T-cell (primary cell): ENCODE measurements around the gene BBLN. TPM values are rescaled to one million over a fixed set of nuclear protein-coding genes. Genes with fewer than 3 reads are reported as not detected.
A peak's percentile ranks its signal among the peaks of the same experiment; 100 is the strongest.

Experiments used
- ATAC-seq, 4 experiments: fragments of 200-7000 bp in 3 of 4; fragments of 150-1000 bp in 1 of 4; cut with Tn5 transposase; replicated peaks in 1 of 4; 1 replicate in 3 of 4; 2 replicates in 1 of 4; pipeline ENCODE4 v1.10.0; 2021; ENCODE audit warnings: moderate library complexity in 3 of 4, mild to moderate bottlenecking in 2 of 4, moderate number of reproducible peaks in 1 of 4
- CTCF ChIA-PET, 2 donors: fragments of 300-600 bp; sonication (Branson Sonifier 250); formaldehyde crosslinking; loops; one replicate each; lab custom pipeline; 2022; ENCODE audit warnings: antibody characterized with exemption in 2 of 2; lab: Charles Lee
- POLR2A ChIA-PET, 2 donors: fragments of 300-600 bp; sonication (Branson Sonifier 250); formaldehyde crosslinking; loops; one replicate each; lab custom pipeline; 2022; ENCODE audit warnings: antibody characterized with exemption in 2 of 2; lab: Charles Lee
- DNase-seq, 35 experiments: peaks; one replicate each; pipeline versions ENCODE4 v3.0.0 to v3.0.0-alpha.2; 2013 to 2023
- H3K27ac ChIP-seq: one replicate; pipeline ENCODE4 v1.5.1; 2013; ENCODE audit warnings: low read length
- H3K27me3 ChIP-seq, 2 experiments: replicated peaks in 1 of 2; 1 replicate in 1 of 2; 2 replicates in 1 of 2; pipeline versions ENCODE4 v1.6.1 to v1.7.0; 2013; ENCODE audit warnings: low read length in 1 of 2, mixed read lengths in 1 of 2; ENCODE audit not compliant: control insufficient read depth in 2 of 2, insufficient read depth in 2 of 2; ENCODE audit errors: extremely low read depth in 1 of 2
- H3K36me3 ChIP-seq, 2 donors: 1 replicate in 1 of 2; 2 replicates in 1 of 2; pipeline versions ENCODE4 v1.6.1 to v1.7.0; 2013; ENCODE audit warnings: low read length in 1 of 2; ENCODE audit not compliant: control insufficient read depth in 2 of 2, insufficient read depth in 1 of 2; ENCODE audit errors: extremely low read depth in 1 of 2
- H3K4me1 ChIP-seq, 2 experiments: 1 replicate in 1 of 2; 2 replicates in 1 of 2; pipeline versions ENCODE4 v1.6.1 to v1.7.0; 2013; ENCODE audit warnings: low read length in 2 of 2, mixed read lengths in 1 of 2; ENCODE audit not compliant: insufficient read depth in 2 of 2, control insufficient read depth in 1 of 2; ENCODE audit errors: extremely low read depth in 1 of 2
- H3K4me3 ChIP-seq, 2 donors: 1 replicate in 1 of 2; 2 replicates in 1 of 2; pipeline versions ENCODE4 v1.5.1 to v1.7.0; 2013; ENCODE audit warnings: mild to moderate bottlenecking in 2 of 2, low read length in 1 of 2, moderate library complexity in 1 of 2; ENCODE audit not compliant: control insufficient read depth in 1 of 2; ENCODE audit errors: extremely low read depth in 1 of 2
- H3K9me3 ChIP-seq: 2 replicates; pipeline ENCODE4 v1.7.0; 2013
- H3K27ac Mint-ChIP-seq, 2 donors: one replicate each; pipeline ENCODE4 v1.8.0; 2020 to 2021; ENCODE audit warnings: mild to moderate bottlenecking in 2 of 2, mixed read lengths in 2 of 2
- H3K27me3 Mint-ChIP-seq, 2 donors: one replicate each; pipeline ENCODE4 v1.8.0; 2021 to 2022; ENCODE audit warnings: mixed read lengths in 2 of 2
- H3K36me3 Mint-ChIP-seq: one replicate; pipeline ENCODE4 v1.8.0; 2021; ENCODE audit warnings: mixed read lengths
- H3K4me1 Mint-ChIP-seq, 3 donors: one replicate each; pipeline ENCODE4 v1.8.0; 2020 to 2022; ENCODE audit warnings: mixed read lengths in 3 of 3, mild to moderate bottlenecking in 1 of 3
- H3K4me3 Mint-ChIP-seq, 3 donors: one replicate each; pipeline ENCODE4 v1.8.0; 2020 to 2022; ENCODE audit warnings: mild to moderate bottlenecking in 3 of 3, mixed read lengths in 3 of 3, moderate library complexity in 3 of 3
- H3K9me3 Mint-ChIP-seq, 3 donors: one replicate each; pipeline ENCODE4 v1.8.0; 2020 to 2022; ENCODE audit warnings: mixed read lengths in 3 of 3
- WGBS: methylation state at CpG from one replicate; pipeline ENCODE4 v1.1.5; 2013; ENCODE audit warnings: missing lambda C conversion rate; ENCODE audit not compliant: insufficient coverage; 5-methylcytosine and 5-hydroxymethylcytosine counted together
- total RNA-seq, 35 experiments: library from RNA in 6 of 35; stranded (reverse) in 6 of 35; fragments of 120-200 nt in 1 of 35; gene quantifications; one replicate each; pipeline versions ENCODE4 v1.2.1 to v1.2.4 and lab custom pipeline; 2013 to 2026

BBLN gene
- total RNA-seq, 5 donors from 2014 or later (not counting 1 experiment from before 2014, with no cell fraction given) = 50.0 to 85.9 (median 81.4) TPM

DNA sequence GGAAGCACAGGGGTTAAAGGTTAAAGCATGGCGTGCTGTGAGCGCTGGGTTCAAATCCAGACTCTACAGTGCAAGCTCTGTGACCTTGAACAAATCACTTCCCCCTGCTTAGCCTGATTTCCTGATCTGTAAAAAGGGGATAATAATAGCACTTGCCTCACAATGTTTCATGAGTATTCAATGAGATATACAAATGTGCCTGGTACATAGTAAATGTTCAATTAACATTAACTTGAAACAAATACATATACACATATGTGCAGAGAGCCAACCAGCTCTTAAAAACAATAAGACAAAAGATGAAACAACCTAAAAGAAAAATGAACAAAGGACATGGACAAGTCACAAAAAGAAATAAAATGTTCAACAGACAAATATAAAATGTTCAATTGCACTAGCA, 27.3 kb downstream of the BBLN start:
- no peak overlapping the region for H3K27ac ChIP-seq
- H3K36me3 ChIP-seq = peaks cover 10 to 54% of the 10 kb centered on the region in 2 donors
- Mint-ChIP-seq H3K4me1 (peaks cover 31 to 35% (median 31%) of the 10 kb centered on the region in 3 donors), H3K27ac (no peak overlapping the region), H3K36me3 (peaks cover 29% of the 10 kb centered on the region), H3K4me3 (no peak overlapping the region), H3K27me3 (no peaks in the 10 kb centered on the region), H3K9me3 (no peaks in the 10 kb centered on the region)
- POLR2A ChIA-PET = no interaction called here
- peaks cover 0 to 9% of the 10 kb centered on the region in 2 experiments for H3K27me3 ChIP-seq
- no peak overlapping the region for H3K4me3 ChIP-seq
- ATAC-seq (no peak), DNase-seq (no peak)
- CTCF ChIA-PET = interaction anchor here in 1 of 2 donors (1.0 to 1.1 kb wide), 2 partner anchors 13 to 63 kb away, joined by 3 to 4 read pairs; no protein-coding TSS in a partner anchor
- no peaks in the 10 kb centered on the region for H3K9me3 ChIP-seq
- peaks cover 6 to 20% of the 10 kb centered on the region in 2 experiments for H3K4me1 ChIP-seq
- no CpG with 5 or more reads among the region's 2 CpGs for WGBS

DNA sequence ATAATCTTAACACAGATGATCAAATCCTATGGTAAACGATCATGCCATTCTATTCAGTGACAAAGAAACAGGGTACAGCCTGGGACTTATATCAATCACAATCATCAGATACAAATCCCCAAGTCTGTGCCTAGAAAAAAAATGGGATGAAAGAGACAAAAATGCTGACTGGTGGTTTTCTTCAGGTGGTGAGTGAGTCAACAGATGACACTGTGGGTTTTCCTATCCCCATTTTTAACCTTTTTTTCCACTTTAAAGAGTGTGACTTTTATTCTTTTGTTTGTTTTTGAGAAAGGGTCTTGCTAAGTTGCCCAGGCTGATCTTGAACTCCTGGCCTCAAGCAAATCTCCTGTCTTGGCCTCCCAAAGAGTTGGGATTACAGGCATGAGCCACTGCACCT, 28.1 kb downstream of the BBLN start:
- H3K36me3 ChIP-seq = peaks cover 7 to 46% of the 10 kb centered on the region in 2 donors
- CTCF ChIA-PET = interaction anchor here in 1 of 2 donors (1.0 kb wide), 1 partner anchor 12 kb away, joined by 3 read pairs; no protein-coding TSS in a partner anchor
- no CpG with 5 or more reads among the region's 1 CpG for WGBS
- no peaks in the 10 kb centered on the region for H3K9me3 ChIP-seq
- no peak for ATAC-seq
- POLR2A ChIA-PET = interaction anchor here in 1 of 2 donors (0.6 kb wide), 1 partner anchor 346 kb away, joined by 3 read pairs; no protein-coding TSS in a partner anchor
- H3K27me3 Mint-ChIP-seq = no peaks in the 10 kb centered on the region
- H3K4me3 Mint-ChIP-seq = no peak overlapping the region
- H3K27me3 ChIP-seq = peaks cover 0 to 14% of the 10 kb centered on the region in 2 experiments
- peaks cover 31 to 35% (median 34%) of the 10 kb centered on the region in 3 donors for H3K4me1 Mint-ChIP-seq
- H3K36me3 Mint-ChIP-seq = peaks cover 24% of the 10 kb centered on the region
- H3K4me3 ChIP-seq = no peak overlapping the region
- H3K27ac Mint-ChIP-seq = no peak overlapping the region
- DNase-seq = no peak
- no peaks in the 10 kb centered on the region for H3K9me3 Mint-ChIP-seq
- peaks cover 6 to 23% of the 10 kb centered on the region in 2 experiments for H3K4me1 ChIP-seq
- H3K27ac ChIP-seq = no peak overlapping the region

- WGBS = no CpG with 5 or more reads among the region's 2 CpGs
- POLR2A ChIA-PET = interaction anchor here (0.6 kb wide), 2 partner anchors 83 to 324 kb away, joined by 5 to 8 read pairs; no protein-coding TSS in a partner anchor
- peaks cover 21% of the 10 kb centered on the region for H3K36me3 Mint-ChIP-seq
Measured at GRCh38 chr9:128190013-128190412, 29.9 kb downstream of the BBLN start.

GRCh38 chr9:128190516-128191405, 30.7 kb downstream of the BBLN start:
- Mint-ChIP-seq H3K27me3 (no peaks in the 10 kb centered on the region), H3K9me3 (no peaks in the 10 kb centered on the region), H3K27ac (peak overlapping the region; percentile 84 to 87), H3K4me3 (peak overlapping the region; percentile 88 to 94 (median 91)), H3K36me3 (peaks cover 21% of the 10 kb centered on the region), H3K4me1 (peaks cover 31 to 35% (median 34%) of the 10 kb centered on the region in 3 donors)
- Histone ChIP-seq H3K9me3 (no peaks in the 10 kb centered on the region), H3K4me3 (peak overlapping the region; percentile 44 to 62), H3K27ac (no peak overlapping the region), H3K4me1 (peaks cover 6 to 23% of the 10 kb centered on the region in 2 experiments), H3K27me3 (peaks cover 0 to 14% of the 10 kb centered on the region in 2 experiments), H3K36me3 (peaks cover 0 to 26% of the 10 kb centered on the region in 2 donors)
- ATAC-seq (peak; percentile 54 to 68 (median 63)), DNase-seq (peak in 10 of 35 experiments; percentile 5 to 26 (median 10))
- WGBS = 25% methylated on average over 28 of the region's 32 CpGs
- CTCF ChIA-PET = interaction anchor here in 1 of 2 donors (0.5 to 1.1 kb wide), 4 partner anchors 31 to 927 kb away, joined by 3 to 6 read pairs (median 4); partner anchors contain the start of gene BBLN
- POLR2A ChIA-PET = interaction anchor here in 1 of 2 donors (0.6 kb wide), 1 partner anchor 141 kb away, joined by 3 read pairs; no protein-coding TSS in a partner anchor

More at GRCh38 chr9:128190013-128190412, 29.9 kb downstream of the BBLN start:
- H3K27ac Mint-ChIP-seq = peak overlapping the region; percentile 64 to 75
- peaks cover 31 to 35% (median 34%) of the 10 kb centered on the region in 3 donors for H3K4me1 Mint-ChIP-seq
- peaks cover 6 to 23% of the 10 kb centered on the region in 2 experiments for H3K4me1 ChIP-seq
- no peaks in the 10 kb centered on the region for H3K9me3 Mint-ChIP-seq
- no peaks in the 10 kb centered on the region for H3K9me3 ChIP-seq
- H3K4me3 Mint-ChIP-seq = peak overlapping the region; percentile 88 to 94 (median 91)
- DNase-seq (no peak), ATAC-seq (no peak)
- H3K36me3 ChIP-seq = peaks cover 0 to 33% of the 10 kb centered on the region in 2 donors
- no peaks in the 10 kb centered on the region for H3K27me3 Mint-ChIP-seq
- peaks cover 0 to 14% of the 10 kb centered on the region in 2 experiments for H3K27me3 ChIP-seq
- CTCF ChIA-PET = interaction anchor here in 1 of 2 donors (0.6 to 1.0 kb wide), 3 partner anchors 30 to 297 kb away, joined by 3 to 5 read pairs (median 3); partner anchors contain the start of gene BBLN
- H3K4me3 ChIP-seq = no peak overlapping the region
- H3K27ac ChIP-seq = no peak overlapping the region

DNA sequence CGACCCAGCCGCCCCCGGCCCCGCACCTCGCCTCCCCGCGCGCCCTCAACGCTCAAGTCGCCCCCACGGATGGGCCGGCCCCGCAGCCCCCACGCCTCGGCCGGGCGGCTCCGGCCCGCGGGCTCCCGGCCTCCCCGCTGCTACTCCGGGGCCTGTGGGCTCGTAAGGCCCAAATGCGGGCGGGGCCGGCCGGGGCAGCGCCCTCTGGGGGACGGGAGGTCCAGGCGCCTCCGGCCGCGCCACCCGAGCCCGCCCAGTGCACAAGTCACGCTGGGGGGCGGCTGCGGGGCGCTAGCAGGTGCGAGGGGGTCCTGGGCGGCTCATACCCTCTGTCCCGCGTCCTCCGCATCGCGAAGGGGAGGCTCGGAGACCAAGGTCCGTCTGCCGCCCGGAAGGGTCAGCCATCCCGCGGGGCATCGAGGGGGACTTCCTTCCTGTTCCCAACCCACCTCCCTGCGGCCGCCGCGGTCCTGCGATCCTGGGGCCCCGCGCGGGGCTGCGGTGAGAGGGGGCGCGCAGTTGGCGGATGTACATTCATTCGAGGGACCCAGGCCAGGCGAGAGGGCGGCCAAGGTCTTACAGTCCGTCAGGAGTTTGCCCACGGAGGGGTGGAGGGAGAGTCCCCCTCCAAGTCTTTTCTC, 31.5 kb downstream of the BBLN start, which contains the start of gene CIZ1:
TSS of gene CIZ1 (minus strand) at position 167 of the 641 bp plus-strand sequence. CDS start 715 bp downstream, outside the sequence.
- Histone ChIP-seq H3K36me3 (peaks cover 0 to 19% of the 10 kb centered on the region in 2 donors), H3K27ac (no peak within 1 kb of the TSS), H3K27me3 (peaks cover 0 to 14% of the 10 kb centered on the region in 2 experiments), H3K4me3 (peak within 1 kb of the TSS; percentile 53 to 62), H3K9me3 (no peaks in the 10 kb centered on the region), H3K4me1 (peaks cover 6 to 23% of the 10 kb centered on the region in 2 experiments)
- DNase-seq (peak; percentile 27 to 85 (median 58)), ATAC-seq (peak; percentile 92 to 97 (median 93))
- no peaks in the 10 kb centered on the region for H3K9me3 Mint-ChIP-seq
- peak within 1 kb of the TSS; percentile 84 to 87 for H3K27ac Mint-ChIP-seq
- H3K4me1 Mint-ChIP-seq = peaks cover 29 to 34% (median 29%) of the 10 kb centered on the region in 3 donors
- H3K36me3 Mint-ChIP-seq = peaks cover 17% of the 10 kb centered on the region
- POLR2A ChIA-PET = interaction anchor here in 1 of 2 donors (0.6 kb wide), 1 partner anchor 96 kb away, joined by 3 read pairs; no protein-coding TSS in a partner anchor
- peak within 1 kb of the TSS; percentile 88 to 94 (median 91) for H3K4me3 Mint-ChIP-seq
- CTCF ChIA-PET = interaction anchor here in 1 of 2 donors (0.7 to 1.1 kb wide), 3 partner anchors 13 to 33 kb away, joined by 3 to 6 read pairs (median 3); partner anchors contain the start of gene BBLN
- no peaks in the 10 kb centered on the region for H3K27me3 Mint-ChIP-seq
- WGBS = under 1% methylated on average over 56 of the region's 71 CpGs
